Ascending aorta (tissue), 2 donors: ENCODE measurements around the gene MUC16. TPM values are rescaled to one million over a fixed set of nuclear protein-coding genes. Genes with fewer than 3 reads are reported as not detected.
"Not testable (repeated sequence)": the region's sequence is repeated elsewhere in the genome, so short reads cannot be mapped to it uniquely, and the experiment has no call there.

ENCODE experiments used
- DNase-seq, 2 donors: peaks; one replicate each; pipeline ENCODE4 v3.0.0-alpha.2; 2019; ENCODE audit warnings: low spot score in 2 of 2
- H3K27ac ChIP-seq, 2 donors: fragments of 200-600 bp; sonication (generic); one replicate each; pipeline ENCODE4 v1.5.1; 2016 to 2017; ENCODE audit warnings: mild to moderate bottlenecking in 1 of 2
- H3K27me3 ChIP-seq: fragments of 200-600 bp; sonication (generic); one replicate; pipeline ENCODE4 v1.5.1; 2017
- H3K36me3 ChIP-seq, 2 donors: fragments of 200-600 bp; sonication (generic); one replicate each; pipeline ENCODE4 v1.5.1; 2016
- H3K4me1 ChIP-seq, 2 donors: fragments of 200-600 bp; sonication (generic); one replicate each; pipeline ENCODE4 v1.5.1; 2016 to 2017; ENCODE audit warnings: mild to moderate bottlenecking in 1 of 2
- H3K4me3 ChIP-seq, 2 donors: fragments of 200-600 bp; sonication (generic); one replicate each; pipeline ENCODE4 v1.5.1; 2016 to 2017; ENCODE audit warnings: mild to moderate bottlenecking in 1 of 2
- H3K9me3 ChIP-seq, 2 donors: fragments of 200-600 bp; sonication (generic); one replicate each; pipeline ENCODE4 v1.5.1; 2016
- intact Hi-C: fragments of 100-400 bp; cut with DNase I; formaldehyde crosslinking; loops from one replicate; pipeline ENCODE4 v1.15.1; 2023
- total RNA-seq: library from RNA; depleted of rRNA; stranded (reverse); fragments of >200 nt; gene quantifications from one replicate; pipeline ENCODE4 v1.1.0, GENCODE V29; 2016
- TF ChIP-seq, protein P1 (sequence below), 3 experiments: fragments of 200-600 bp in 2 of 3; fragments of 450-650 bp in 1 of 3; sonication (generic) in 2 of 3; IDR thresholded peaks; one replicate each; pipeline ENCODE4 v1.5.1; 2016 to 2019; ENCODE audit warnings: antibody characterized with exemption in 3 of 3, mild to moderate bottlenecking in 1 of 3, moderate library complexity in 1 of 3

The MUC16 gene
- 0.32 TPM for total RNA-seq

DNA sequence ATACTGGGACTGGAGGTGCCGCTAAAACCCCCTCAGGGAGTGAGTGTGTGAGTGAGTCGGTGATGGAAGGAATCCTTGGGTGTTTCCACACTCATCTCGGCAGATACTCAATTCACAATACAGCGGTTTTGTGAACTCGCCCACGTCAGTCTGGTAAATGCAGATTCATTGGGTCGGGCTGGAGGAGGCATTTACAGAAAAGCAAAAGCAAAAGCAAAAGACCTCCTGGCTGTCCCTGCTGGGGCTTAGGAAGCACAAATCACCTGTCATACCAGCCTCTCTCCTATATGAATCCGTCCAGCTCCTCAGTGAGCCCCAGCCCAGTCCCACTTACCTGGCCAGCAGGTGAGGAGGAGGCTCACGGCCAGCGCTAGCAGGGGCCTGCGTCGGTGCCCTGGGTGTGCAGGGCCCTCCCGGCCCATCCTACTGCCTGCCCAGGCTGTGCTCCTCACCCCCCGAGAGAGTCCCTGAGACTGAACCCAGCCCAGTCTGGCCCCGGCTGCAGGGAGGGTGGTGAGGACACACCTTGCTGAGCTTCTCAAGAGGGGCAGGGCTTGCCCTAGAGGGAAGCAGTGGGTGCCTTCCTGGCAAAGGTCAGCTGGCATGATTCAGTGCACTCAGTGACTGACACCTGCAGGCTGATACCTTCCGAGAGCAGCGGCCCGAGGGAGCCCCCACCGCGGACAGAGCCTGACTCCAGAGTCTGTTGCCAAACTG, at the start of gene MUC16:
Gene MUC16 (minus strand): TSS at position 475 of the 717 bp plus-strand sequence.
- intact Hi-C loops: no loop called here
- Histone ChIP-seq H3K27ac (no peak within 1 kb of the TSS), H3K27me3 (no peaks in the 10 kb centered on the region), H3K4me1 (no peaks in the 10 kb centered on the region), H3K36me3 (no peaks in the 10 kb centered on the region), H3K9me3 (no peaks in the 10 kb centered on the region), H3K4me3 (no peak within 1 kb of the TSS)
- DNase-seq: no peak
- TF ChIP-seq, protein P1, sequence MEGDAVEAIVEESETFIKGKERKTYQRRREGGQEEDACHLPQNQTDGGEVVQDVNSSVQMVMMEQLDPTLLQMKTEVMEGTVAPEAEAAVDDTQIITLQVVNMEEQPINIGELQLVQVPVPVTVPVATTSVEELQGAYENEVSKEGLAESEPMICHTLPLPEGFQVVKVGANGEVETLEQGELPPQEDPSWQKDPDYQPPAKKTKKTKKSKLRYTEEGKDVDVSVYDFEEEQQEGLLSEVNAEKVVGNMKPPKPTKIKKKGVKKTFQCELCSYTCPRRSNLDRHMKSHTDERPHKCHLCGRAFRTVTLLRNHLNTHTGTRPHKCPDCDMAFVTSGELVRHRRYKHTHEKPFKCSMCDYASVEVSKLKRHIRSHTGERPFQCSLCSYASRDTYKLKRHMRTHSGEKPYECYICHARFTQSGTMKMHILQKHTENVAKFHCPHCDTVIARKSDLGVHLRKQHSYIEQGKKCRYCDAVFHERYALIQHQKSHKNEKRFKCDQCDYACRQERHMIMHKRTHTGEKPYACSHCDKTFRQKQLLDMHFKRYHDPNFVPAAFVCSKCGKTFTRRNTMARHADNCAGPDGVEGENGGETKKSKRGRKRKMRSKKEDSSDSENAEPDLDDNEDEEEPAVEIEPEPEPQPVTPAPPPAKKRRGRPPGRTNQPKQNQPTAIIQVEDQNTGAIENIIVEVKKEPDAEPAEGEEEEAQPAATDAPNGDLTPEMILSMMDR (IDR thresholded peaks at IDR 0.05): no peak

DNA sequence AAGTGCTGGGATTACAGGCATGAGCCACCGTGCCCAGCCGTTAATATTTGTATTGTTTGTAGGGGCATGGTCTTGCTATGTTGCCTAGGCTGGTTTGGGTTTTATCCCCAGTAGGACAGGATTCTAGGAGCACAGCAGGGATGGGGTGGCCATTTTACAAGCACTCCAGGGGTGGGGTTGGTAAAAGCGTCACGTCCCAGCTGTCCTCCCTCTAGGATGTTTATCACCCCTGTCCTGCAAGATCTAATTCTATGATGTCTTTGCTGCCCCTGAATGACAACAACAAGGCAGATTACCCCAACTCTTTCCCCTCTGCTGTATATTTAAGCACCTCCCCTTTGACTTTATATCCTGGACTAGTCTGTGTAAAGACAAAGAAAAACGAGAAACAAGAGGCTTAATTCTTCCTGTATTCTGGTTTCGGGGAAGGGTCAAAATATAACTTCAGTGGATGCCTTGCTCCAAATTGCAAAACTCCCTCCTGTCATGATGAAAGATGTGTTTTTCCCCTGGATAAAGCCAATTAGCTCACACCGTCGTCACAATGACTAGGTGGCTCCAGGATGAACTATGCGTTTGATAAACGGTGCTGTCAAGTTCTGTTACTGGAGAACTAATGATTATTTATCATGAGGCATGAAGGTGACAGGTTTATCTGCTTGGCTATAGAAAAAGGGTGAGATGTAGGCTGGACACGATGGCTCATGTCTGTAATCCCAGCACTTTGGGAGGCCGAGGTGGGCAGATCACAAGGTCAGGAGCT, 48.9 kb upstream of the MUC16 start:
- Histone ChIP-seq H3K27ac (no peak overlapping the region), H3K9me3 (no peaks in the 10 kb centered on the region), H3K27me3 (no peaks in the 10 kb centered on the region), H3K4me1 (no peaks in the 10 kb centered on the region), H3K4me3 (no peak overlapping the region), H3K36me3 (no peaks in the 10 kb centered on the region)
- DNase-seq: no peak
- TF ChIP-seq, protein P1 (IDR thresholded peaks at IDR 0.05): no peak
- intact Hi-C loops: no loop called here

DNA sequence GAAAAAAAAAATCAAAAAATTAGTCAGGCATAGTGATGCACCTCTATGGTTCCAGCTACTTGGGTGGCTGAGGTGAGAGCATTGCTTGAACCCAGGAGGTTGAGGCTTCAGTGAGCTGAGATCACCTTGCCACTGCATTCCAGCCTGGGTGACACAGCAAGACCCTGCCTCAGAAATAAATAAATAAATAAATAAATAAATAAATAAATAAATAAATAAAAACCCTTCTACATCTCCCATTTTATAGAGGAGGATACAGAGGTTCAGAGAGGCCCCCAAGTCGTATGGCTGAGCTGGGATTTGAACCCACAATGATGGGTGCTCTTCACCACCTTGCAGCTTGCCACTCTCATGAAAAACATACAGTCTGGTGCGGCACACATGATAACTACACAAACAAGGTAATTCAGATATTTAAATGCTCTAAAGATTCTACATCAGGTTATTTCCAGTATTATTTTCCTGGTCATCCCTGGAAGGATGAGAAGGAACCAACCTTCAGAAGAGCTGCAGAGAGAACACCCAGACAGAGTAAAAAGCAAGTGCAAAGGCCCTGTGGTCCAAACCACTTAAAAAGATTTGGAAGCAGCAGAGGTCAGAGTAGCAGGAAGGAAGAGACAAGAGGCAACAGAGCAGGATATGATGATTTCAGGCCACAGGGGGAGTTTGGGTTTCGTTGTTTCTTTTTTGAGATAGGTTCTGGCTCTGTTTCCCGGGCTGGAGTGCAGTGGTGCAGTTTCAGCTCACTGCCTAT, 47.5 kb upstream of the MUC16 start:
- Histone ChIP-seq H3K9me3 (no peaks in the 10 kb centered on the region), H3K27ac (no peak overlapping the region), H3K4me1 (no peaks in the 10 kb centered on the region), H3K4me3 (no peak overlapping the region), H3K27me3 (no peaks in the 10 kb centered on the region), H3K36me3 (no peaks in the 10 kb centered on the region)
- DNase-seq: no peak
- intact Hi-C loops: no loop called here
- TF ChIP-seq, protein P1 (IDR thresholded peaks at IDR 0.05): no peak

DNA sequence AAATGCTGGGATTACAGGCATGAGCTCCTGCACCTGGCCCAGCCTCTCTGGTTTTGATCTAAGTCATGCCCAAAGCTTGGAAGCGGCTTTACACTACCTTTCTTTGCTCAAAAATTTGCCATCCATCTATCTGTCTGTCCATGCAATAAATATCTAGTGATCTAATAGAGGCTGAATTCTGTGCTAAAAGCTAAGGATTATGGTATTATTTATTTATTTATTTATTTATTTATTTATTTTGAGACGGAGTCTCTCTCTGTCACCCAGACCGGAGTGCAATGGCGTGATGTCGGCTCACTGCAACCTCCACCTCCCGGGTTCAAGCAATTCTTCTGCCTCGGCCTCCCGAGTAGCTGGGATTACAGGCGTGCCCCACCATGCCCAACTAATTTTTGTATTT, 45.9 kb upstream of the MUC16 start:
- intact Hi-C loops, H3K27me3 ChIP-seq, H3K36me3 ChIP-seq, H3K27ac ChIP-seq, H3K9me3 ChIP-seq, DNase-seq, H3K4me3 ChIP-seq, H3K4me1 ChIP-seq: not testable (repeated sequence)

DNA sequence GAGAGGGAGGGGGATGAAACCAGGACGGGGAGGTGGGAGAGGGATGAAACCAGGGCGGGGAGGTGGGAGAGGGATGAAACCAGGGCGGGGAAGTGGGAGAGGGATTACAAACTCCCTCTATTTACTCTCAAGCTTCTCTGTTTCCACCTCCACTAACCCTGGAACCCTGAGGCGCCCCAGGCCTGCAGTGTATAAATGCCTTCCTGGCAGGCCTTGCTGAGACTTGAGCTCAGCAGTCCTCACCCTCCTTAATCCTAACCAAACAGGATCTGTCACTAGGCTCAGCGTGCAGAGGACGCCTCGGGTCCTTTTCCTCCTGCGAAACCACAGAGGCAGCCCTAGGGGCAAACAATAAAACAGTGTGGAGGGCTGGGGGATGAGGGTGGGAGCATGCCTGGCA, 44.6 kb upstream of the MUC16 start:
- Histone ChIP-seq H3K4me1 (no peaks in the 10 kb centered on the region), H3K27me3 (no peaks in the 10 kb centered on the region), H3K4me3 (no peak overlapping the region), H3K27ac (no peak overlapping the region), H3K36me3 (no peaks in the 10 kb centered on the region), H3K9me3 (no peaks in the 10 kb centered on the region)
- TF ChIP-seq, protein P1 (IDR thresholded peaks at IDR 0.05): no peak
- no peak for DNase-seq
- intact Hi-C loops: no loop called here

DNA sequence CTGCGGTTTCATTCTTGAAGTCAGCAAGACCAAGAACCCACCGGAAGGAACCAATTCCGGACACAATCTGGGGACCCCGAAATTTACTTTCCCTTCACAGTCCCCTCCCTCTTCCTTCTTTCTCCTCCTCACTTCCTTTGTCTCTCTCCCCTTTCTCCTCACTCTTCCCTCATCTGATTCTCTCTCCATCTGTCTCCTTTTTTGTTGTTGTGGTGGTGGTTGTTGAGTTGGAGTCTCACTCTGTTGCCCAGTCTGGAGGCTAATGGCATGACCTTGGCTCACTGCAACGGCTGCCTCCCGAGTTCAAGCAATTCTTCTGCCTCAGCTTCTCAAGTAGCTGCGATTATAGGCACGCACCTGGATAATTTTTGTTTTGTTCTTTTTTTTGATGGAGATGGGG, 44.0 kb upstream of the MUC16 start:
- H3K27ac ChIP-seq: no peak overlapping the region
- H3K27me3 ChIP-seq: no peaks in the 10 kb centered on the region
- H3K9me3 ChIP-seq: no peaks in the 10 kb centered on the region
- H3K4me1 ChIP-seq: no peaks in the 10 kb centered on the region
- H3K36me3 ChIP-seq: no peaks in the 10 kb centered on the region
- TF ChIP-seq, protein P1 (IDR thresholded peaks at IDR 0.05): no peak
- DNase-seq: no peak
- intact Hi-C loops: no loop called here
- no peak overlapping the region for H3K4me3 ChIP-seq

DNA sequence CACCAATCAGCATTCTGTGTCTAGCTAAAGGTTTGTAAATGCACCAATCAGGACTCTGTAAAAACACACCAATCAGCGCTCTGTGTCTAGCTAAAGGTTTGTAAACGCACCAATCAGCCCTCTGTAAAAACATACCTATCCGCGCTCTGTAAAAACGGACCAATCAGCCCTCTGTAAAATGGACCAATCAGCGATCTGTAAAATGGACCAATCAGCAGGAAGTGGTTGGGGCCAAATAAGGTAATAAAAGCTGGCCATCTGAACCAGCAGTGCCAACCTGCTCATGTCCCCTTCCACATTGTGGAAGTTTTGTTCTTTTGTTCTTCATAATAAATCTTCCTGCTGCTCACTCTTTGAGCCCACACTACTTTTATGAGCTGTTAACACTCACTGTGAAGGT, 43.5 kb upstream of the MUC16 start:
- H3K27me3 ChIP-seq, H3K4me1 ChIP-seq, H3K36me3 ChIP-seq, intact Hi-C loops, H3K4me3 ChIP-seq, H3K27ac ChIP-seq, H3K9me3 ChIP-seq, DNase-seq: not testable (repeated sequence)
